GM21576 (cell line): ENCODE data around the gene INPP1.
"Not testable (repeated sequence)": the region's sequence is repeated elsewhere in the genome, so short reads cannot be mapped to it uniquely, and the experiment has no call there.

ENCODE experiments used
- ATAC-seq: cut with Tn5 transposase; IDR thresholded peaks from one replicate; pipeline ENCODE4 v1.9.1; 2021; ENCODE audit warnings: mild to moderate bottlenecking, moderate library complexity; ENCODE audit not compliant: unreplicated experiment

INPP1 gene

GRCh38 chr2:190333395-190333794 lies 10.0 kb upstream of the INPP1 start:
- no peak for ATAC-seq

DNA sequence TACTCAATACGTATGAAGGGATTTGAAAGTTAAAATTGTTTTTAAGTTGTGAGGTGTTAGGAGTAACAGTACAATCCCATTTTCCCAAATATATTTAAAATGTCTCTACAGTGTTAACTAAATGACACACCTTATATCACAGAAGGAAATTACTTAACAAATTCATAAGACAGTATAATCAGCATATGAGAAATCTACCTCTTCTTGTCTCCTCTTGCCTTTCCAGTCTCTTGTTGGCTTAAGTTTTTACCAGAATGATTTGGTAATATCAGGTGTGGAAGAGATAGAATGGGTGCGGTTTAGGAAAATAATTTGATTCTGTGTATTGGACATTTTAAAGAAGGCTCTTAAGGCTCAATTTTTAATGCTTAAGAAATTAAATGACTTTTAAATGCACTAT lies 9.5 kb upstream of the INPP1 start:
- no peak for ATAC-seq

DNA sequence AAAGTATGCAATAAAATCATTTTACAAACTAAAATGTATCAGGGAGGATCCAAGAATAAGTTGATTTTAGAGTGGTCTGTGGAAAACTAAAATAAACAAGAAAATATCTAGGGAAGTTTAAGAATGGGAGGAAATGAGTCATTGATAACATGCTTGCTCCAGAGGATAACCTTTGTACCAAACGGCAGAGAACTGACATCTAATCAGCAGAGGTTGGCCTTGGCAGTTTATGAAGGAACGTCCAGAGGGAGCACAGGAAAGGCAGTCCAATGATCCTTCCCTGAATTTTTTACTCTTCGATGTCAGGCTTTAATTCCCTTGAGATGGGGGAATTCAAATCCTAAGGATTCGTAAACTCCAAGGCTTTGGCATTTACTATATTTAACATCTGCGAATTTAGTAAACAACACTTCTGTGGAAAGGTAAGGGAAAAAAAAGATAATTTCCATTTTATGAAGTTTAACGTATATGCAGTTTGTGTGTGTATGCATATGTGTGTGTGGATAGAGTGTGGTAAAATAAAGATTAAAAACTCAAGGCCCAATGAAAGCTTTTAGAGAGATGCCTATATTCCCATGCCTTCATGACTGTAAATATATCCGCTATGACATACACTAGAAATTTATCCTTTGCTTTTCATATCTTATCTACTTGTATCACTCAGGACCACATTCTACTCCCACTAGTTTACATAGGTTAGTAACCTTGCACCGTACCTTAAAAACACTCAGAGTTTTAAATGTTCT lies 8.7 kb upstream of the INPP1 start:
- ATAC-seq = no peak

- no peak for ATAC-seq
Measured at GRCh38 chr2:190335225-190335559, 8.2 kb upstream of the INPP1 start.

- not testable (repeated sequence) for ATAC-seq
Measured at GRCh38 chr2:190335584-190335983, 7.8 kb upstream of the INPP1 start.

DNA sequence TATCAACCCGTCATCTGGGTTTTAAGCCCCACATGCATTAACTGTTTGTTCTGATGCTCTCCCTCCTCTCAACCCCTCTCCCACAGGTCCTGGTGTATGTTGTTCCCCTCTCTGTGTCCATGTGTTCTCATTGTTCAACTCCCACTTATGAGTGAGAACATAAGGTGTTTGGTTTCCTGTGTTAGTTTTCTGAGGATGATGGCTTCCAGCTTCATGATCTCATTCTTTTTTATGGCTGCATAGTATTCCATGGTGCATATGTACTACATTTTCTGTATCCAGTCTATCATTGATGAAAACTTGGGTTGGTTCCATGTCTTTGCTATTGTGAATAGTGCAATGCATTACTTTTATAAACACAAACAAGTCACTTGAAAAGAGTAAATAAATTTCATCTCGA lies 7.0 kb upstream of the INPP1 start:
- no peak for ATAC-seq

DNA sequence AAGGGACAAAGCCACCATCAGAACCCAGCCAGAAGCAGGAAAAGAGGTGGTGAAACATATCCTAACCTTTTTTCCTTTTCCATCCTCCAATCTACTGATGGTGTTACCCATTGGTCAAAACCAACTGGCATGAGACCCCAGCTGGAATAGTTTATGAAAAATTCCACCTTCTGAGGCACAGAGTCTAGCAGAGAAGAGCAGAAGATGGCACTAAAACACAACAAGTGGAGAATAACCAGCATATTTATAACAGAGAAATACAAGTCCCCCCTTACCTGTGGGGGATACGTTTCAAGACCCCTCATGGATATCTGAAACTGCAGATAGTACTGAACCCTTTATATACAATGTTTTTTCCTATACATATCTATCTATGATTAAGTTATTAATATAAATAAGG lies 4.9 kb upstream of the INPP1 start:
- no peak for ATAC-seq

- ATAC-seq = no peak
Measured at GRCh38 chr2:190339394-190339793, 4.0 kb upstream of the INPP1 start.

GRCh38 chr2:190340369-190340768 lies 3.0 kb upstream of the INPP1 start:
- no peak for ATAC-seq

DNA sequence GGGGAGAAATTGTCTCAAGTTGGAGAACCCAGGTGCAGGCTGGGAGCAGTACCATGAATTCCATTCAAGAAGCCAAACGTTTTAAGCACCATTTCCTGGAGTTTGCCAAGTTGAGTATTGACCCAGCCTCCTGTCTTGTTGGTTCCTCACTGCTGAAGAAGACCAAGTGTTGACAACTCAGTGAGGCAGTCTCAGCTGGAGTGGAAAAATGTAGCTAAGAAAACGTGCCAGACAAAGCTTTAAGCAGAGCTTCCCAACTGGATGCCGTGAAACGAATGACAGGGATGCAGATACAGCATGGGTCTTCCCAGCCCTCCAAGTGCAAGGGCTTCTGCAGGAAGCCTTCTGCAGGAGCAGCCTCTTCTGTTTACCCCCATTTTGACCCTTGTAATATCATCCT lies 778 bp upstream of the INPP1 start:
- ATAC-seq = no peak

GRCh38 chr2:190343089-190343535 lies 277 bp upstream of the INPP1 start:
- ATAC-seq = no peak

- ATAC-seq = peak; percentile 77
Measured at GRCh38 chr2:190344276-190344827, 963 bp downstream of the INPP1 start.

DNA sequence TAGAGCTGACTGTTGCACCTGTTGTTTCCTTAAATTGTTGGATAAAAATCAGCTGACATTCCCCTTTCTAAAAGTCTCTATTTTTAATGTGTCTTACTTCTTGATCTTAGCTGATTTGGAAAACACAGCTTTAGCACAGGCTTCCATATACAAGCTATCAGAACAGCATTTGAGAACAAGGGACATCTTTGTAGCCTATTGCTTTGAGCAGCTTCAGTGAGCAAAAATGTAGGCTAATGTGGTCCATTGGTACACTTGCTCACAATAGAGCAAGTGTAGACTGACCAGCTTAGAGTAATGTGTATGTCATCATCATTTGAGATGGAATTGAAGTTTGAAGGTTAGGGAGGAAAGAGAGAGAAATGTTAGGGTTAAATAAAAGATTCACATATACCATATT lies 7.0 kb downstream of the INPP1 start:
- ATAC-seq = no peak

DNA sequence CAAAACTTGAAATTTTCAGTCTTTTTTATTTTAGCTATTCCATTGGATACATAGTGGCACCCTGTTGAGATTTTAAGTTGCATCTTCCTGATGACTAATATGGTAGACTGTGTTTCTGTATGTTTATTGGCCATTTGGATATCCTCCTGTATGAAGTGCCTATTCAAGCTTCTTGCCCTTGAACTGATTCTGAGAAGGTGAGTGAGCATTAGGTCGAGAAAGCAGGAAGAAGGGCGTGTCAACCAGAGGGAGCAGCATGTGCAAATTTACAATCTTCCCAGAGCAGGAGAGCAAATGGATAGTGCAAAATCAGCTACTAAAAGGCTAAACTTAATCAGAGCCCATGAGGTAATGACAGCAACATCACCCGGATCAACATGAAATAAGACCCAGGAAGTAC lies 8.6 kb downstream of the INPP1 start:
- ATAC-seq = no peak

GRCh38 chr2:190352668-190353536 lies 9.5 kb downstream of the INPP1 start:
- no peak for ATAC-seq

- ATAC-seq = no peak
Measured at GRCh38 chr2:190353537-190353899, 10.1 kb downstream of the INPP1 start.

GRCh38 chr2:190354003-190354690 lies 10.8 kb downstream of the INPP1 start:
- ATAC-seq = no peak

GRCh38 chr2:190355968-190356644 lies 12.7 kb downstream of the INPP1 start:
- ATAC-seq = no peak

DNA sequence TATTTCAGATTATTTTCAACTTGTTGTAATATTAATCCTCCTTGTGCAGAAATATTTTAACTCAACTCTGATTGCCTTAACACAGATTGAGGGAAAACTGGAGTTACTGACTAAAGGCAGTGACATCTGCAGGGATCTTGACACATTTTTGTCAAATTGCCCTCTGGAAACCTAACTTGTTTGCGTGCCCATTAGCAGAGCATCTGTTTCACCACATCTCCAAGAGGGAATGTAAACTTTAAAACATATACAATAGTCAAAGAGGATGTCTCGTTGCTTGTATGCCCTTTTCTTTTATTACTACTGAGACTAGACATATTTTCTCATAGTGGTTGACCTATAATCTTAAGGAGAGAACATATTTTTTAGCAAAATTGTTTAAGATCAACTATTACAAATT lies 14.2 kb downstream of the INPP1 start:
- no peak for ATAC-seq

DNA sequence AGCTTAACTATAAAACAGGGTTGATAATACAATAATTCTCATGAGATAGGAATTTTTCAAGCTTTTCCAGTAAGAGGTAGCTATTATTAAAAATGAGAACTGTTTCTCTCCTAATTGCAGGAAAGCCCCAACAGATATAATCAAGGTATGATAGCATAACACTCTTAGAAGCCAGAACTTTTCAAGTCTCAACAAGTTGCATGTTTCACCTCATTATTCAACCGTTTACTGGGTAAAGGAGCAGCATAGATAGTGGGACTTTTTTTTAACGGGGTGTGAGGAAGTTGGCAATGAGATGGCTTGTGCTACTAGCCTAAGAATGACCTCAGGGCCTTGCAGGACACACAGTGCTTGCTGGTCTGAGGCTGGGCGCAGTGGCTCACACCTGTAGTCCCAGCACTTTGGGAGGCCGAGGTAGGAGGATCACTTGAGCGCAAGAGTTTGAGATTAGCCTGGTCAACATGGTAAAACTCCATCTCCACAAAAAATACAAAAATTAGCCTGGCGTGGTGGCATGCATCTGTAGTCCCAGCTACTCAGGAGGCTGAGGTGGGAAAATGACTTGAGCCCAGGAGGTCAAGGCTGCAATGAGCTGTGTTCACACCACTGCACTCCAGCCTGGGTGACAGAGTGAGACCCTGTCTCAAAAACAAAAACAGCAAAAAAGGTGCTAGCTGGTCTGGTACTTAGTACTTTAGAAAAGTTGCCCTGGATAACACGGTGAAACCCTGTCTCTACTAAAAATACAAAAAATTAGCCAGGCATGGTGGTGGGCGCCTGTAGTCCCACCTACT lies 15.5 kb downstream of the INPP1 start:
- ATAC-seq = not testable (repeated sequence)
